Calu3 (cell line): ENCODE measurements around the gene TAF11. TPM values are rescaled to one million over a fixed set of nuclear protein-coding genes. Genes with fewer than 3 reads are reported as not detected.
"Not testable (repeated sequence)": the region's sequence is repeated elsewhere in the genome, so short reads cannot be mapped to it uniquely, and the experiment has no call there.

Experiments
- BruUV-seq: library from RNA; stranded (reverse); fragments of 400-500 nt; replicated peaks from 2 replicates; lab custom pipeline; 2021; lab: Mats Ljungman, UMichigan
- CTCF ChIA-PET: fragments of 300-600 bp; sonication (Branson Sonifier 250); formaldehyde crosslinking; loops from one replicate; lab custom pipeline; 2022; ENCODE audit warnings: antibody characterized with exemption; lab: Charles Lee
- DNase-seq: peaks from one replicate; pipeline ENCODE4 v3.0.0; 2022
- H3K27ac Mint-ChIP-seq: one replicate; pipeline ENCODE4 v1.8.0; 2022; ENCODE audit warnings: mixed read lengths; ENCODE audit not compliant: unreplicated experiment
- H3K27me3 Mint-ChIP-seq: one replicate; pipeline ENCODE4 v1.8.0; 2022; ENCODE audit warnings: mixed read lengths; ENCODE audit not compliant: unreplicated experiment
- H3K36me3 Mint-ChIP-seq: one replicate; pipeline ENCODE4 v1.8.0; 2022; ENCODE audit warnings: mild to moderate bottlenecking, moderate library complexity, mixed read lengths; ENCODE audit not compliant: insufficient read depth, unreplicated experiment
- H3K4me1 Mint-ChIP-seq: one replicate; pipeline ENCODE4 v1.8.0; 2022; ENCODE audit warnings: mild to moderate bottlenecking, low read depth, mixed read lengths; ENCODE audit not compliant: unreplicated experiment
- H3K4me3 Mint-ChIP-seq: one replicate; pipeline ENCODE4 v1.8.0; 2022; ENCODE audit warnings: mild to moderate bottlenecking, low read depth, moderate library complexity, mixed read lengths; ENCODE audit not compliant: unreplicated experiment
- H3K9me3 Mint-ChIP-seq: one replicate; pipeline ENCODE4 v1.8.0; 2022; ENCODE audit warnings: low read depth, mixed read lengths; ENCODE audit not compliant: unreplicated experiment
- CTCF ChIP-seq: fragments of 200-600 bp; IDR thresholded peaks from one replicate; pipeline ENCODE4 v1.8.0; 2022; ENCODE audit warnings: antibody characterized with exemption; ENCODE audit not compliant: unreplicated experiment
- intact Hi-C: fragments of 100-400 bp; cut with micrococcal nuclease; formaldehyde crosslinking; loops from one replicate; pipeline ENCODE4 v1.10.0; 2022; ENCODE audit not compliant: unreplicated experiment
- total RNA-seq: library from RNA; stranded (reverse); gene quantifications from 2 replicates; pipeline ENCODE4 v1.2.3, GENCODE V29; 2022

Gene TAF11
- total RNA-seq, 1 experiment from 2014 or later: 44.3 TPM

DNA sequence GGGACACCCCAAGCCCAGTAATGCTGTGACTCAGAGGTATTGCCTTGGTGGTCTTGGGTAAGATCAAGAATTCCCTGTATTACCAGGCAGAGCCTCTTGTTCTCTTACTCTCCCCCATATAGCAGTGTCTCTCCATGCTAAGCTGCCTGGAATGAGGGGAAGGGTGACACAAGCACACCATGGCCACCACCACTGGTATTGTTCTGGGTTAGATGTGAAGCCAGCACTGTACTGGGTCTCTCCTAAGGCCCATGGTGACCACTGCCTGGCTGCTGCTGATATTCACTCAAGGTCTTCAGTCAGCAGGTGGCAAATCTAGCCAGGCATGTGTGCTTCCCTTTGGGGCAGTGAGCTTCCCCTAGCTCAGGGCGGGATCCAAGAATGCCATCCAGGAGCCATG, 36.5 kb downstream of the TAF11 start:
- intact Hi-C loops: loop anchor here (10.0 kb wide), 1 partner anchor 293 kb away; the partner anchor contains the start of gene TCP11
- CTCF ChIA-PET: interaction anchor here (0.6 kb wide), 2 partner anchors 30 to 379 kb away, joined by 3 to 5 read pairs; no protein-coding TSS in a partner anchor
- Mint-ChIP-seq H3K27ac (no peak overlapping the region), H3K27me3 (no peaks in the 10 kb centered on the region), H3K9me3 (no peaks in the 10 kb centered on the region), H3K4me1 (no peaks in the 10 kb centered on the region), H3K36me3 (peaks cover 34% of the 10 kb centered on the region), H3K4me3 (no peak overlapping the region)
- no TSS peak for BruUV-seq
- no peak for TF ChIP-seq CTCF
- no peak for DNase-seq

DNA sequence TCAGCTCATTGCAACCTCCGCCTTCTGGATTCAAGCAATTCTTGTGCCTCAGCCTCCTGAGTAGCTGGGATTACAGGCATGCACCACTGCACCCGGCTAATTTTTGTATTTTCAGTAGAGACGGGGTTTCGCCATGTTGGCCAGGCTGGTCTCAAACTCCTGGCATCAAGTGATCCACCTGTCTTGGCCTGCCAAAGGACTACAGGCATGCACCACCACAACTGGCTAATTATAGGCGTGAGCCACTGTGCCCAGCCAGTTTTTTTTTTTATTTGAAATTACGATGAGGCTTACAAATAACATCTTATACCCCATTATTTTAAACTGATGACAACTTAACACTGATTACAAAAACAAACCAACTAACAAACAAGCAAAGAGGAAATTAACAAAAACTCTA, 38.8 kb downstream of the TAF11 start:
- H3K4me1 Mint-ChIP-seq, intact Hi-C loops, CTCF ChIA-PET, H3K27me3 Mint-ChIP-seq, H3K27ac Mint-ChIP-seq, H3K4me3 Mint-ChIP-seq, H3K9me3 Mint-ChIP-seq, DNase-seq, BruUV-seq: not testable (repeated sequence)
- H3K36me3 Mint-ChIP-seq: peaks cover 23% of the 10 kb centered on the region

- H3K4me1 Mint-ChIP-seq: no peaks in the 10 kb centered on the region
- TF ChIP-seq CTCF: no peak
- no peak overlapping the region for H3K27ac Mint-ChIP-seq
- H3K27me3 Mint-ChIP-seq: no peaks in the 10 kb centered on the region
- CTCF ChIA-PET: interaction anchor here (0.7 kb wide), 1 partner anchor 17 kb away, joined by 3 read pairs; no protein-coding TSS in a partner anchor
- H3K36me3 Mint-ChIP-seq: peaks cover 39% of the 10 kb centered on the region
- DNase-seq: no peak
- no TSS peak for BruUV-seq
- no peaks in the 10 kb centered on the region for H3K9me3 Mint-ChIP-seq
- no peak overlapping the region for H3K4me3 Mint-ChIP-seq
- intact Hi-C loops: no loop called here
Observed at GRCh38 chr6:34839666-34840352, 48.0 kb downstream of the TAF11 start.

DNA sequence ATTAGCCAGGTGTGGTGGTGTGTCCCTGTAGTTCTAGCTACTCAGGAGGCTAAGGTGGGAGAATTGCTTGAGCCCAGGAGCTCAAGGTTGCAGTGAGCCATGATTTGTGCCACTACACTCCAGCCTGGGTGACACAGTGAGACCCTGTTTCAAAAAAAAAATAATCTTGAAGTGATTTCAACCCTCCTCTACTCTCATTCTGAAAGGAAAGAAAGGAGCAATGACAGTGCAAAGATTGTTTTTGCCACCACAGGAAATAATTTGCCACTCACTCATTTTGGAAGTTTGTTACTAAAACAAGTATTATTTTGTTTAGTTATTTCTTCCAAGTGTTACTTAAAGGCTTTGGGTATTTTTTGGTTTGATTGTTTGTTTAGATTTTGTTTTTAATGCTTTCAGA, 50.3 kb downstream of the TAF11 start:
- CTCF ChIA-PET: no interaction called here
- no TSS peak for BruUV-seq
- H3K27me3 Mint-ChIP-seq: no peaks in the 10 kb centered on the region

More for the DNA sequence above, 50.3 kb downstream of the TAF11 start:
- TF ChIP-seq CTCF: no peak
- H3K4me1 Mint-ChIP-seq: no peaks in the 10 kb centered on the region
- H3K4me3 Mint-ChIP-seq: no peak overlapping the region
- DNase-seq: no peak
- H3K36me3 Mint-ChIP-seq: peaks cover 46% of the 10 kb centered on the region
- intact Hi-C loops: no loop called here
- no peak overlapping the region for H3K27ac Mint-ChIP-seq
- no peaks in the 10 kb centered on the region for H3K9me3 Mint-ChIP-seq
